K562 (cell line): ENCODE results near the gene MGAT4B.

Experiments used
- MAZ ChIP-seq, 2 experiments: fragments of 450-650 bp in 1 of 2; sonication (generic) in 1 of 2; formaldehyde crosslinking; IDR thresholded peaks in 1 of 2; conservative IDR thresholded peaks in 1 of 2; 2 replicates each; pipeline versions ENCODE4 v1.4.0 to v1.5.0; 2020; ENCODE audit warnings: mild to moderate bottlenecking in 1 of 2, missing genetic modification reagents in 1 of 2
- TF ChIP-seq, protein P1 (sequence below): fragments of 200-800 bp; sonication (Bioruptor generic); IDR thresholded peaks from 2 replicates; pipeline ENCODE4 v1.6.1; 2017; ENCODE audit warnings: missing genetic modification characterization, missing compliant biosample characterization
- TF ChIP-seq, protein P2 (sequence below): fragments of 450-650 bp; IDR thresholded peaks from 2 replicates; pipeline ENCODE4 v1.6.1; 2018; ENCODE audit not compliant: partially characterized antibody
- TF ChIP-seq, protein P3 (sequence below), 3 experiments: IDR thresholded peaks in 2 of 3; conservative IDR thresholded peaks in 1 of 3; 2 replicates each; pipeline ENCODE4 v1.5.1; 2011 to 2012; ENCODE audit warnings: low read length in 3 of 3, mild to moderate bottlenecking in 3 of 3, control low read depth in 2 of 3, improper control_type of control experiment in 1 of 3, inconsistent platforms in 1 of 3, low read depth in 1 of 3, mixed read lengths in 1 of 3, moderate library complexity in 1 of 3; ENCODE audit not compliant: insufficient read depth in 2 of 3

DNA sequence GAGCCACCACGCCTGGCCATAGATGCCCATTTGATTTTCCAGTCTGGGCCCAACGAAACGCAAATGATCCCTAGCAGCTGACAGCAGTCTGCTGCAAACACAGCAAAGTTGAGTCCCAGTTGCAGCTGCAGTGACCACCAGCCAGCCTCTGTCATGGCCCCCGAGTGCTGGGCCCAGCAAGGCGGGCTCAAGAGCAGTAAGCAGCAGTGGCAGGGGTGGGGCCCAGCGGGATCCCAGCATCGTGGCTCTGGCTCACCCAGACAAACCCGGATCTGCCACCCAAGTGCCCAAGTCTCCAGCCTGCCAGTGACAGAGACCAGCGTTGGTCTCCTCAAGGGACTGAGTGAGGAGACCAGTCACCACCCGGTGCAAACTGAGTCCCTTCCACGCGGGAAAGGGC, 19.8 kb downstream of the MGAT4B start:
- TF ChIP-seq, protein P1, sequence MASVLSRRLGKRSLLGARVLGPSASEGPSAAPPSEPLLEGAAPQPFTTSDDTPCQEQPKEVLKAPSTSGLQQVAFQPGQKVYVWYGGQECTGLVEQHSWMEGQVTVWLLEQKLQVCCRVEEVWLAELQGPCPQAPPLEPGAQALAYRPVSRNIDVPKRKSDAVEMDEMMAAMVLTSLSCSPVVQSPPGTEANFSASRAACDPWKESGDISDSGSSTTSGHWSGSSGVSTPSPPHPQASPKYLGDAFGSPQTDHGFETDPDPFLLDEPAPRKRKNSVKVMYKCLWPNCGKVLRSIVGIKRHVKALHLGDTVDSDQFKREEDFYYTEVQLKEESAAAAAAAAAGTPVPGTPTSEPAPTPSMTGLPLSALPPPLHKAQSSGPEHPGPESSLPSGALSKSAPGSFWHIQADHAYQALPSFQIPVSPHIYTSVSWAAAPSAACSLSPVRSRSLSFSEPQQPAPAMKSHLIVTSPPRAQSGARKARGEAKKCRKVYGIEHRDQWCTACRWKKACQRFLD (CRISPR knock-in tag), result no peak
- TF ChIP-seq MAZ (CRISPR knock-in tag; conservative IDR thresholded peaks at IDR 0.05 in 1 of 2, IDR thresholded peaks at IDR 0.05 in 1 of 2), result no peak
- TF ChIP-seq, protein P2, sequence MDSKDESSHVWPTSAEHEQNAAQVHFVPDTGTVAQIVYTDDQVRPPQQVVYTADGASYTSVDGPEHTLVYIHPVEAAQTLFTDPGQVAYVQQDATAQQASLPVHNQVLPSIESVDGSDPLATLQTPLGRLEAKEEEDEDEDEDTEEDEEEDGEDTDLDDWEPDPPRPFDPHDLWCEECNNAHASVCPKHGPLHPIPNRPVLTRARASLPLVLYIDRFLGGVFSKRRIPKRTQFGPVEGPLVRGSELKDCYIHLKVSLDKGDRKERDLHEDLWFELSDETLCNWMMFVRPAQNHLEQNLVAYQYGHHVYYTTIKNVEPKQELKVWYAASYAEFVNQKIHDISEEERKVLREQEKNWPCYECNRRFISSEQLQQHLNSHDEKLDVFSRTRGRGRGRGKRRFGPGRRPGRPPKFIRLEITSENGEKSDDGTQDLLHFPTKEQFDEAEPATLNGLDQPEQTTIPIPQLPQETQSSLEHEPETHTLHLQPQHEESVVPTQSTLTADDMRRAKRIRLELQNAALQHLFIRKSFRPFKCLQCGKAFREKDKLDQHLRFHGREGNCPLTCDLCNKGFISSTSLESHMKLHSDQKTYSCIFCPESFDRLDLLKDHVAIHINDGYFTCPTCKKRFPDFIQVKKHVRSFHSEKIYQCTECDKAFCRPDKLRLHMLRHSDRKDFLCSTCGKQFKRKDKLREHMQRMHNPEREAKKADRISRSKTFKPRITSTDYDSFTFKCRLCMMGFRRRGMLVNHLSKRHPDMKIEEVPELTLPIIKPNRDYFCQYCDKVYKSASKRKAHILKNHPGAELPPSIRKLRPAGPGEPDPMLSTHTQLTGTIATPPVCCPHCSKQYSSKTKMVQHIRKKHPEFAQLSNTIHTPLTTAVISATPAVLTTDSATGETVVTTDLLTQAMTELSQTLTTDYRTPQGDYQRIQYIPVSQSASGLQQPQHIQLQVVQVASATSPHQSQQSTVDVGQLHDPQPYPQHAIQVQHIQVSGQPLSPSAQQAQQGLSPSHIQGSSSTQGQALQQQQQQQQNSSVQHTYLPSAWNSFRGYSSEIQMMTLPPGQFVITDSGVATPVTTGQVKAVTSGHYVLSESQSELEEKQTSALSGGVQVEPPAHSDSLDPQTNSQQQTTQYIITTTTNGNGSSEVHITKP, result no peak
- TF ChIP-seq, protein P3, sequence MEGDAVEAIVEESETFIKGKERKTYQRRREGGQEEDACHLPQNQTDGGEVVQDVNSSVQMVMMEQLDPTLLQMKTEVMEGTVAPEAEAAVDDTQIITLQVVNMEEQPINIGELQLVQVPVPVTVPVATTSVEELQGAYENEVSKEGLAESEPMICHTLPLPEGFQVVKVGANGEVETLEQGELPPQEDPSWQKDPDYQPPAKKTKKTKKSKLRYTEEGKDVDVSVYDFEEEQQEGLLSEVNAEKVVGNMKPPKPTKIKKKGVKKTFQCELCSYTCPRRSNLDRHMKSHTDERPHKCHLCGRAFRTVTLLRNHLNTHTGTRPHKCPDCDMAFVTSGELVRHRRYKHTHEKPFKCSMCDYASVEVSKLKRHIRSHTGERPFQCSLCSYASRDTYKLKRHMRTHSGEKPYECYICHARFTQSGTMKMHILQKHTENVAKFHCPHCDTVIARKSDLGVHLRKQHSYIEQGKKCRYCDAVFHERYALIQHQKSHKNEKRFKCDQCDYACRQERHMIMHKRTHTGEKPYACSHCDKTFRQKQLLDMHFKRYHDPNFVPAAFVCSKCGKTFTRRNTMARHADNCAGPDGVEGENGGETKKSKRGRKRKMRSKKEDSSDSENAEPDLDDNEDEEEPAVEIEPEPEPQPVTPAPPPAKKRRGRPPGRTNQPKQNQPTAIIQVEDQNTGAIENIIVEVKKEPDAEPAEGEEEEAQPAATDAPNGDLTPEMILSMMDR (IDR thresholded peaks at IDR 0.05 in 2 of 3, conservative IDR thresholded peaks at IDR 0.05 in 1 of 3; ENCODE audit: insufficient read depth in 2 of 3, low read depth in 1 of 3, low read length in 3 of 3), result no peak
